HepG2 (cell line): ENCODE data around the gene MTIF2. TPM values are rescaled to one million over a fixed set of nuclear protein-coding genes. Genes with fewer than 3 reads are reported as not detected.
A peak's percentile ranks its signal among the peaks of the same experiment; 100 is the strongest.

Experiments used
- ARHGAP35 ChIP-seq: sonication (generic); formaldehyde crosslinking; IDR thresholded peaks from 2 replicates; pipeline ENCODE4 v1.9.0; 2022; ENCODE audit warnings: mild to moderate bottlenecking, inconsistent platforms, moderate library complexity, missing genetic modification reagents, borderline replicate concordance
- CHD2 ChIP-seq: IDR thresholded peaks from 2 replicates; pipeline ENCODE4 v1.6.1; 2011; ENCODE audit warnings: low read depth, low read length, improper control_type of control experiment
- HOXD1 ChIP-seq: sonication (generic); formaldehyde crosslinking; IDR thresholded peaks from 2 replicates; pipeline ENCODE4 v1.5.0; 2020; ENCODE audit warnings: missing genetic modification reagents
- KDM2A ChIP-seq: sonication (generic); formaldehyde crosslinking; IDR thresholded peaks from 2 replicates; pipeline ENCODE4 v1.4.0; 2020; ENCODE audit warnings: low read depth, missing genetic modification reagents, borderline replicate concordance
- KLF15 ChIP-seq: sonication (generic); formaldehyde crosslinking; IDR thresholded peaks from 2 replicates; pipeline ENCODE4 v1.8.1; 2023; ENCODE audit warnings: borderline replicate concordance, mild to moderate bottlenecking, inconsistent platforms, missing genetic modification reagents, mixed read lengths
- MAF1 ChIP-seq: sonication (generic); formaldehyde crosslinking; IDR thresholded peaks from 2 replicates; pipeline ENCODE4 v1.5.0; 2020; ENCODE audit warnings: missing genetic modification reagents, borderline replicate concordance
- MYNN ChIP-seq: sonication (generic); formaldehyde crosslinking; IDR thresholded peaks from 2 replicates; pipeline ENCODE4 v1.4.0; 2020; ENCODE audit warnings: mild to moderate bottlenecking, low read depth, missing genetic modification reagents
- NFRKB ChIP-seq: fragments of 450-650 bp; IDR thresholded peaks from 2 replicates; pipeline ENCODE4 v1.6.1; 2017
- ZBTB20 ChIP-seq: sonication (generic); formaldehyde crosslinking; IDR thresholded peaks from 2 replicates; pipeline ENCODE4 v1.8.1; 2023; ENCODE audit warnings: missing genetic modification reagents, low read depth, mild to moderate bottlenecking, borderline replicate concordance
- ZNF251 ChIP-seq: sonication (generic); formaldehyde crosslinking; IDR thresholded peaks from 2 replicates; pipeline ENCODE4 v1.9.0; 2021; ENCODE audit warnings: mild to moderate bottlenecking, missing genetic modification reagents
- ZNF460 ChIP-seq: sonication (generic); formaldehyde crosslinking; IDR thresholded peaks from 2 replicates; pipeline ENCODE4 v1.5.1; 2020; ENCODE audit warnings: missing genetic modification reagents, mild to moderate bottlenecking, borderline replicate concordance
- ZNF510 ChIP-seq: sonication (generic); formaldehyde crosslinking; IDR thresholded peaks from 2 replicates; pipeline ENCODE4 v1.4.0; 2020; ENCODE audit warnings: low read depth, mild to moderate bottlenecking, missing genetic modification reagents
- ZNF605 ChIP-seq: sonication (generic); formaldehyde crosslinking; IDR thresholded peaks from 2 replicates; pipeline ENCODE4 v1.8.0; 2022; ENCODE audit warnings: mild to moderate bottlenecking, missing genetic modification reagents
- ZNF777 ChIP-seq: sonication (generic); formaldehyde crosslinking; IDR thresholded peaks from 2 replicates; pipeline ENCODE4 v1.4.0; 2020; ENCODE audit warnings: missing genetic modification reagents
- polyA plus RNA-seq, 8 experiments: library from polyadenylated mRNA; depleted of rRNA in 3 of 8; stranded (reverse) in 7 of 8; unstranded in 1 of 8; fragments of >200 nt; fragmentation: Illumina TruSeq in 4 of 8; extraction: Trizol in 4 of 8; gene quantifications; 2 replicates each; pipeline versions ENCODE4 v1.2.1 to v1.2.3, GENCODE V29; 2011 to 2016; ENCODE audit warnings: low read depth in 4 of 8, missing spikeins in 1 of 8, mixed read lengths in 1 of 8; ENCODE audit not compliant: insufficient read depth in 1 of 8
- total RNA-seq, 5 experiments: library from RNA; depleted of rRNA; stranded (reverse); fragments of >200 nt; fragmentation: Illumina TruSeq; extraction: Trizol; gene quantifications; 2 replicates each; pipeline ENCODE4 v1.2.3, GENCODE V29; 2016; ENCODE audit warnings: low read depth in 1 of 5
- TF ChIP-seq, protein P1 (sequence below): fragments of 450-650 bp; IDR thresholded peaks from 2 replicates; pipeline ENCODE4 v1.6.1; 2017; ENCODE audit warnings: mild to moderate bottlenecking
- TF ChIP-seq, protein P2 (sequence below): IDR thresholded peaks from 2 replicates; pipeline ENCODE4 v1.6.1; 2012; ENCODE audit warnings: low read length, improper control_type of control experiment
- TF ChIP-seq, protein P3 (sequence below): sonication (generic); formaldehyde crosslinking; IDR thresholded peaks from 2 replicates; pipeline ENCODE4 v1.4.0; 2020; ENCODE audit warnings: missing genetic modification reagents, borderline replicate concordance
- TF ChIP-seq, protein P4 (sequence below): sonication (generic); formaldehyde crosslinking; IDR thresholded peaks from 2 replicates; pipeline ENCODE4 v1.4.0; 2020; ENCODE audit warnings: mild to moderate bottlenecking, missing genetic modification reagents

Gene MTIF2
- total and polyA plus RNA-seq, 2 of the 13 experiments (the other 11 are each of a cell fraction or from before 2014, with no cell fraction given): 32.1 to 92.1 TPM

DNA sequence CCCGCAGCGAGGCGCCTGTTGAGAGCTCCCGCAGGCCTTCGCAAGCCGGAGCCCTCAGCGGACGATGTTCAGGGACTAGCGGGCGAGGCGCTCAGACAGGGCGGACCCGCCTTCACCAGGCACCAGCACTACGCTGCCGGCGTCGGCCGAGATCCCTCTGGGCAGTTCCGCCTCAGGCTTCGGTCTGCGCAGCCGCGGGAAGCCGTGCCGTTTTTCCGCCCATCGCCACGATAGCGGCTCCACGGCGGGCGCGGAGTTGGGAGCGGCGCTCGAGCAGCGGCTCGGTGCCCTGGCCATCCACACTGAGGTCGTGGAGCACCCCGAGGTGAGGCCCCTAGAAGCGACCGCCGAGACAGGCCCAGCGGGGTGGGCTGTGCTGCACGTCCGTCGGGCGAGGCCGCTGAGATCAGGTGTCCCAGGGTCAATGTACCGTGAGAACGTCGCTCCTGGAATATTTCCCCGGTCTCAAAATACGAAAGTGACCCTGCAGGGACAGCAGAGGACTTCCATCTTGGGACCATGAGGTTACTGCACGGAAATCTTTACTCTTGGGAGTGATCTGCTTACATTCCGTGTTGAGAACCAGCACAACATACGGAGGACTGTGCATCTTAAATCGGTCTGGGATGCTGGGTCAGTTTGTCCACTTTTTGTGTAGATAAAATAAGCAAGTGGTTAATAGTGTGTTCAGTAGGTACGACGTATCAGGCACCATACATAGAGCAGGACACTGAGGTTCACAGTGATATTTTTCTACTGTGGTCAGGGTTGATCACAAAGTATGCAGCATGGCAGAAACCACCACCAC, 13.3 kb upstream of the MTIF2 start (continued):
- TF ChIP-seq MYNN (CRISPR knock-in tag) (peak; percentile 96), ZNF605 (CRISPR knock-in tag) (peak; percentile 79), ZNF510 (peak; percentile 93; the same call in 1 of the 2 replicates), HOXD1 (CRISPR knock-in tag) (0 out of 2 replicates have a peak, but pooled peaks have one; percentile 31), ZBTB20 (CRISPR knock-in tag) (peak; percentile 90; the same call in 1 of the 2 replicates), ZNF460 (CRISPR knock-in tag) (no peak), ARHGAP35 (CRISPR knock-in tag) (peak; percentile 85; the same call in 1 of the 2 replicates), ZNF777 (peak; percentile 97), KLF15 (CRISPR knock-in tag) (peak; percentile 94), CHD2 (no peak), NFRKB (no peak), KDM2A (peak; percentile 100), ZNF251 (CRISPR knock-in tag) (peak; percentile 58; the same call in 1 of the 2 replicates), MAF1 (peak; percentile 76; the same call in 1 of the 2 replicates)
- TF ChIP-seq, protein P1, sequence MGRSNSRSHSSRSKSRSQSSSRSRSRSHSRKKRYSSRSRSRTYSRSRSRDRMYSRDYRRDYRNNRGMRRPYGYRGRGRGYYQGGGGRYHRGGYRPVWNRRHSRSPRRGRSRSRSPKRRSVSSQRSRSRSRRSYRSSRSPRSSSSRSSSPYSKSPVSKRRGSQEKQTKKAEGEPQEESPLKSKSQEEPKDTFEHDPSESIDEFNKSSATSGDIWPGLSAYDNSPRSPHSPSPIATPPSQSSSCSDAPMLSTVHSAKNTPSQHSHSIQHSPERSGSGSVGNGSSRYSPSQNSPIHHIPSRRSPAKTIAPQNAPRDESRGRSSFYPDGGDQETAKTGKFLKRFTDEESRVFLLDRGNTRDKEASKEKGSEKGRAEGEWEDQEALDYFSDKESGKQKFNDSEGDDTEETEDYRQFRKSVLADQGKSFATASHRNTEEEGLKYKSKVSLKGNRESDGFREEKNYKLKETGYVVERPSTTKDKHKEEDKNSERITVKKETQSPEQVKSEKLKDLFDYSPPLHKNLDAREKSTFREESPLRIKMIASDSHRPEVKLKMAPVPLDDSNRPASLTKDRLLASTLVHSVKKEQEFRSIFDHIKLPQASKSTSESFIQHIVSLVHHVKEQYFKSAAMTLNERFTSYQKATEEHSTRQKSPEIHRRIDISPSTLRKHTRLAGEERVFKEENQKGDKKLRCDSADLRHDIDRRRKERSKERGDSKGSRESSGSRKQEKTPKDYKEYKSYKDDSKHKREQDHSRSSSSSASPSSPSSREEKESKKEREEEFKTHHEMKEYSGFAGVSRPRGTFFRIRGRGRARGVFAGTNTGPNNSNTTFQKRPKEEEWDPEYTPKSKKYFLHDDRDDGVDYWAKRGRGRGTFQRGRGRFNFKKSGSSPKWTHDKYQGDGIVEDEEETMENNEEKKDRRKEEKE: no peak
- TF ChIP-seq, protein P2, sequence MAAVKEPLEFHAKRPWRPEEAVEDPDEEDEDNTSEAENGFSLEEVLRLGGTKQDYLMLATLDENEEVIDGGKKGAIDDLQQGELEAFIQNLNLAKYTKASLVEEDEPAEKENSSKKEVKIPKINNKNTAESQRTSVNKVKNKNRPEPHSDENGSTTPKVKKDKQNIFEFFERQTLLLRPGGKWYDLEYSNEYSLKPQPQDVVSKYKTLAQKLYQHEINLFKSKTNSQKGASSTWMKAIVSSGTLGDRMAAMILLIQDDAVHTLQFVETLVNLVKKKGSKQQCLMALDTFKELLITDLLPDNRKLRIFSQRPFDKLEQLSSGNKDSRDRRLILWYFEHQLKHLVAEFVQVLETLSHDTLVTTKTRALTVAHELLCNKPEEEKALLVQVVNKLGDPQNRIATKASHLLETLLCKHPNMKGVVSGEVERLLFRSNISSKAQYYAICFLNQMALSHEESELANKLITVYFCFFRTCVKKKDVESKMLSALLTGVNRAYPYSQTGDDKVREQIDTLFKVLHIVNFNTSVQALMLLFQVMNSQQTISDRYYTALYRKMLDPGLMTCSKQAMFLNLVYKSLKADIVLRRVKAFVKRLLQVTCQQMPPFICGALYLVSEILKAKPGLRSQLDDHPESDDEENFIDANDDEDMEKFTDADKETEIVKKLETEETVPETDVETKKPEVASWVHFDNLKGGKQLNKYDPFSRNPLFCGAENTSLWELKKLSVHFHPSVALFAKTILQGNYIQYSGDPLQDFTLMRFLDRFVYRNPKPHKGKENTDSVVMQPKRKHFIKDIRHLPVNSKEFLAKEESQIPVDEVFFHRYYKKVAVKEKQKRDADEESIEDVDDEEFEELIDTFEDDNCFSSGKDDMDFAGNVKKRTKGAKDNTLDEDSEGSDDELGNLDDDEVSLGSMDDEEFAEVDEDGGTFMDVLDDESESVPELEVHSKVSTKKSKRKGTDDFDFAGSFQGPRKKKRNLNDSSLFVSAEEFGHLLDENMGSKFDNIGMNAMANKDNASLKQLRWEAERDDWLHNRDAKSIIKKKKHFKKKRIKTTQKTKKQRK: no peak
- TF ChIP-seq, protein P3, sequence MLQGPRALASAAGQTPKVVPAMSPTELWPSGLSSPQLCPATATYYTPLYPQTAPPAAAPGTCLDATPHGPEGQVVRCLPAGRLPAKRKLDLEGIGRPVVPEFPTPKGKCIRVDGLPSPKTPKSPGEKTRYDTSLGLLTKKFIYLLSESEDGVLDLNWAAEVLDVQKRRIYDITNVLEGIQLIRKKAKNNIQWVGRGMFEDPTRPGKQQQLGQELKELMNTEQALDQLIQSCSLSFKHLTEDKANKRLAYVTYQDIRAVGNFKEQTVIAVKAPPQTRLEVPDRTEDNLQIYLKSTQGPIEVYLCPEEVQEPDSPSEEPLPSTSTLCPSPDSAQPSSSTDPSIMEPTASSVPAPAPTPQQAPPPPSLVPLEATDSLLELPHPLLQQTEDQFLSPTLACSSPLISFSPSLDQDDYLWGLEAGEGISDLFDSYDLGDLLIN (CRISPR knock-in tag): no peak; the same call in none of the 2 replicates
- TF ChIP-seq, protein P4, sequence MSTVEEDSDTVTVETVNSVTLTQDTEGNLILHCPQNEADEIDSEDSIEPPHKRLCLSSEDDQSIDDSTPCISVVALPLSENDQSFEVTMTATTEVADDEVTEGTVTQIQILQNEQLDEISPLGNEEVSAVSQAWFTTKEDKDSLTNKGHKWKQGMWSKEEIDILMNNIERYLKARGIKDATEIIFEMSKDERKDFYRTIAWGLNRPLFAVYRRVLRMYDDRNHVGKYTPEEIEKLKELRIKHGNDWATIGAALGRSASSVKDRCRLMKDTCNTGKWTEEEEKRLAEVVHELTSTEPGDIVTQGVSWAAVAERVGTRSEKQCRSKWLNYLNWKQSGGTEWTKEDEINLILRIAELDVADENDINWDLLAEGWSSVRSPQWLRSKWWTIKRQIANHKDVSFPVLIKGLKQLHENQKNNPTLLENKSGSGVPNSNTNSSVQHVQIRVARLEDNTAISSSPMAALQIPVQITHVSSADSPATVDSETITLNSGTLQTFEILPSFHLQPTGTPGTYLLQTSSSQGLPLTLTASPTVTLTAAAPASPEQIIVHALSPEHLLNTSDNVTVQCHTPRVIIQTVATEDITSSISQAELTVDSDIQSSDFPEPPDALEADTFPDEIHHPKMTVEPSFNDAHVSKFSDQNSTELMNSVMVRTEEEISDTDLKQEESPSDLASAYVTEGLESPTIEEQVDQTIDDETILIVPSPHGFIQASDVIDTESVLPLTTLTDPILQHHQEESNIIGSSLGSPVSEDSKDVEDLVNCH (CRISPR knock-in tag): 0 out of 2 replicates have a peak, but pooled peaks have one; percentile 40
